OCI-LY3 (cell line): ENCODE data around the gene AKAP7.

Experiments
- H2AFZ ChIP-seq: fragments of 200-600, 300-600 bp; shearing (Covaris generic); 2 replicates; pipeline ENCODE4 v1.6.0; 2014; ENCODE audit warnings: antibody characterized with exemption, low read depth, low read length
- H3K27ac ChIP-seq: fragments of 200-600, 300-600 bp; sonication (generic); 2 replicates; pipeline ENCODE4 v1.5.1; 2014; ENCODE audit warnings: mild to moderate bottlenecking, low read length, moderate library complexity, mixed read lengths
- H3K27me3 ChIP-seq: fragments of 200-600, 300-600 bp; sonication (generic); 2 replicates; pipeline ENCODE4 v1.6.1; 2014; ENCODE audit warnings: low read depth, low read length, mixed read lengths
- H3K36me3 ChIP-seq: fragments of 200-600, 300-600 bp; sonication (generic); replicated peaks from 2 replicates; pipeline ENCODE3; 2014; ENCODE audit warnings: low read depth, low read length, mixed read lengths
- H3K4me1 ChIP-seq: fragments of 300-600, 200-600 bp; sonication (generic); 2 replicates; pipeline ENCODE4 v1.6.1; 2014; ENCODE audit warnings: low read length, mixed read lengths
- H3K4me2 ChIP-seq: fragments of 200-600, 300-600 bp; sonication (generic); 2 replicates; pipeline ENCODE4 v1.6.1; 2014; ENCODE audit warnings: low read length, mixed read lengths
- H3K4me3 ChIP-seq: fragments of 300-600, 200-600 bp; sonication (generic); 2 replicates; pipeline ENCODE4 v1.5.1; 2014; ENCODE audit warnings: antibody characterized with exemption, mild to moderate bottlenecking, low read length, moderate library complexity
- H3K79me2 ChIP-seq: fragments of 300-600, 200-600 bp; shearing (Covaris generic); 2 replicates; pipeline ENCODE4 v1.6.1; 2014; ENCODE audit warnings: mild to moderate bottlenecking, low read length, mixed read lengths
- H3K9ac ChIP-seq: fragments of 300-600, 200-600 bp; shearing (Covaris generic); 2 replicates; pipeline ENCODE4 v1.6.0; 2014; ENCODE audit warnings: mild to moderate bottlenecking, low read length, moderate library complexity
- H3K9me3 ChIP-seq: fragments of 200-600, 300-600 bp; shearing (Covaris generic); 2 replicates; pipeline ENCODE4 v1.6.1; 2014; ENCODE audit warnings: low read length, mixed read lengths; ENCODE audit not compliant: insufficient read depth
- H4K20me1 ChIP-seq: fragments of 200-600, 300-600 bp; sonication (generic); 2 replicates; pipeline ENCODE4 v1.6.1; 2016; ENCODE audit warnings: low read length, mixed read lengths; ENCODE audit not compliant: insufficient read depth
- CTCF ChIP-seq: fragments of 200-600, 300-600 bp; sonication (generic); IDR thresholded peaks from 2 replicates; pipeline ENCODE4 v1.5.1; 2014; ENCODE audit warnings: antibody characterized with exemption, low read length, low read depth
- EZH2phosphoT487 ChIP-seq: fragments of 200-600 bp; shearing (Covaris generic); IDR thresholded peaks from 2 replicates; pipeline ENCODE4 v1.6.1; 2018; ENCODE audit warnings: antibody characterized with exemption, mixed run types, low read depth

AKAP7 gene

GRCh38 chr6:131244942-131245341, 109.7 kb downstream of the AKAP7 start:
- Histone ChIP-seq H3K79me2 (no peaks in the 10 kb centered on the region), H3K4me3 (no peak overlapping the region), H3K9ac (no peak overlapping the region), H3K4me2 (no peak overlapping the region), H3K4me1 (no peaks in the 10 kb centered on the region), H3K27ac (no peak overlapping the region), H3K9me3 (no peaks in the 10 kb centered on the region), H2AFZ (no peak overlapping the region), H3K36me3 (no peaks in the 10 kb centered on the region), H4K20me1 (no peaks in the 10 kb centered on the region), H3K27me3 (no peaks in the 10 kb centered on the region)
- TF ChIP-seq CTCF (no peak), EZH2phosphoT487 (no peak)

GRCh38 chr6:131250122-131250521, 114.9 kb downstream of the AKAP7 start:
- no peaks in the 10 kb centered on the region for H3K4me1 ChIP-seq
- no peaks in the 10 kb centered on the region for H3K9me3 ChIP-seq
- no peak overlapping the region for H2AFZ ChIP-seq
- no peaks in the 10 kb centered on the region for H3K36me3 ChIP-seq
- H3K4me2 ChIP-seq: no peak overlapping the region
- no peaks in the 10 kb centered on the region for H4K20me1 ChIP-seq
- H3K79me2 ChIP-seq: no peaks in the 10 kb centered on the region
- H3K27me3 ChIP-seq: no peaks in the 10 kb centered on the region
- no peak overlapping the region for H3K27ac ChIP-seq
- no peak overlapping the region for H3K9ac ChIP-seq
- no peak for TF ChIP-seq EZH2phosphoT487
- TF ChIP-seq CTCF: no peak
- no peak overlapping the region for H3K4me3 ChIP-seq

- TF ChIP-seq EZH2phosphoT487 (no peak), CTCF (no peak)
- Histone ChIP-seq H3K4me3 (no peak overlapping the region), H3K9me3 (no peaks in the 10 kb centered on the region), H4K20me1 (no peaks in the 10 kb centered on the region), H3K4me1 (no peaks in the 10 kb centered on the region), H3K36me3 (no peaks in the 10 kb centered on the region), H3K4me2 (no peak overlapping the region), H3K27me3 (no peaks in the 10 kb centered on the region), H2AFZ (no peak overlapping the region), H3K27ac (no peak overlapping the region), H3K9ac (no peak overlapping the region), H3K79me2 (no peaks in the 10 kb centered on the region)
Measured at GRCh38 chr6:131250936-131251335, 115.7 kb downstream of the AKAP7 start.

GRCh38 chr6:131251590-131252199, 116.4 kb downstream of the AKAP7 start:
- no peak overlapping the region for H3K9ac ChIP-seq
- H3K27ac ChIP-seq: no peak overlapping the region
- H4K20me1 ChIP-seq: no peaks in the 10 kb centered on the region
- no peaks in the 10 kb centered on the region for H3K36me3 ChIP-seq
- no peaks in the 10 kb centered on the region for H3K4me1 ChIP-seq
- H3K79me2 ChIP-seq: no peaks in the 10 kb centered on the region
- no peaks in the 10 kb centered on the region for H3K27me3 ChIP-seq
- H3K4me3 ChIP-seq: no peak overlapping the region
- no peak overlapping the region for H2AFZ ChIP-seq
- no peak overlapping the region for H3K4me2 ChIP-seq
- TF ChIP-seq CTCF (no peak), EZH2phosphoT487 (no peak)
- no peaks in the 10 kb centered on the region for H3K9me3 ChIP-seq
